HG02981 (cell line): ENCODE data around the gene ATP6V1G2.
"Not testable (repeated sequence)": the region's sequence is repeated elsewhere in the genome, so short reads cannot be mapped to it uniquely, and the experiment has no call there.

ENCODE experiments used
- ATAC-seq: cut with Tn5 transposase; IDR thresholded peaks from one replicate; pipeline ENCODE4 v1.9.1; 2021; ENCODE audit warnings: mild to moderate bottlenecking, moderate library complexity; ENCODE audit not compliant: unreplicated experiment

Gene ATP6V1G2

DNA sequence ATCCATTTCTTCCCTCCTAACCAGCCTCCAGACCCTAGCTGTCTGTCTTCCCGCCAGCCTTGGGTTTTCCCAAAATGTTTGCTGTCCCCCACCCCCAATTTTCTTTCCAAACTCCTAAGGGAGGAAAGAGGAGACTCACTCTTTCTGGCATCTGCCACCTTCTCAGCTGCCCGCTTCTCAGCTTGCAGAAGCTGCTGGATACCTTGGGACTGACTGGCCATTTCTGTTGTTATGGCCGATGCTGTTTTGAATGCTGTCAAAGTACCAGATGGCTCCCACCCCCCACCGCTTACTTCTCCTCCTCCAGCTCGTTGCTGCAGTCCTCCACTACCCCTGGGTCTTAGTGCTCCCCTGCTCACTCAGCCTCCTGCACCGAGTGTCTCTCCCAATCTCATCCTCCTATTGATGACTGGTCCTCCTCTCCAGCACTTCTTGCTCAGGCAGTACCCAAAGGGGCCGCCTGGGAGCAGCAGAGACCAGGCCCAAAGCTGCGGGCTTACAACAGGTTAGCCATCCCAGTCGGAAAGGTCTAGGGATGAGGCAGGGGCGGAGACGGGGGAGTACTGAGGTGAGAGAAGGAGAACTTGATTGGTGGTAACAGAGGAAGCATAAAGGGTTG lies at the start of gene ATP6V1G2:
ATP6V1G2 (minus strand) TSS at position 270 of the 619 bp plus-strand sequence; CDS start at position 221, 49 bp downstream.
- ATAC-seq = peak; percentile 34

GRCh38 chr6:31592396-31592771 lies 46.0 kb upstream of the ATP6V1G2 start:
- no peak for ATAC-seq

- not testable (repeated sequence) for ATAC-seq
Measured at GRCh38 chr6:31590691-31591090, 44.3 kb upstream of the ATP6V1G2 start.

DNA sequence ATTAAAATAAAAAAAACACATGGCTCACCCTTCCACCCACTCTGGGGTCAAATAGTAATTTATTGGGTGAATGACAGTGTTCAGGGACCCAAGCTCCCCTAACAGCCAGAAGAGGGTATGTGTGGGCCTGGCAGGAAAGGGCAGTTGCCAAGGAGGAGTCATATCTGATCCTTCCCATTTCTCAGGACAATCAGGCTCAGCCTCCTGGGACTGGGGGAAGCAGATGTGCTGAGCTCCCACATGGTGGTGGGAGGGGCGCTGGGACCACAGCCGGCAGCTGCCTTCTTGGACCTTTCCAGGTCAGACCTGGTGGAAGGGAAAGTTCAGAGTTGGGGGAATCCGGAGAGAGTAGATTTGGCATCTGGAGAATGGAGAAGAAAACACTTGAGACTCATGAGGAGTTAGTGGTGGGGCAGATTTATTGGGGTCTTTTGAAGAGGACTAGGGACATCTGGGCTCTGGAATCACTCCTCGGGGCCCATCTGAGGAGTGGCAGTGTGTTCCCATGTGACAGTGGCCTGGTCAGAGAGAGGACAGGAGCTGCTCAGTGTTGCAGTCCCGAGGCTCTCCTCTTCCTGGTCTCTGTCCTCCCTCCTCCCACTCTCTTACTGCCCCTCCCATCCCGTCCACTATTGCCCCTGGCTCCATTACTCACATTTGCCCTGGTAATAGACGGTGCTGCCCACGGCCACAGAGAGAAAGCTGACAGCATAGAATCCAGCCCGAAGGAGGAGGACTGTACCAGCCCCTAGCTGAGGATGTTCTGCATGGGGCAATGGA lies 42.7 kb upstream of the ATP6V1G2 start:
- no peak for ATAC-seq

- no peak for ATAC-seq
Measured at GRCh38 chr6:31587791-31588777, 41.7 kb upstream of the ATP6V1G2 start.

DNA sequence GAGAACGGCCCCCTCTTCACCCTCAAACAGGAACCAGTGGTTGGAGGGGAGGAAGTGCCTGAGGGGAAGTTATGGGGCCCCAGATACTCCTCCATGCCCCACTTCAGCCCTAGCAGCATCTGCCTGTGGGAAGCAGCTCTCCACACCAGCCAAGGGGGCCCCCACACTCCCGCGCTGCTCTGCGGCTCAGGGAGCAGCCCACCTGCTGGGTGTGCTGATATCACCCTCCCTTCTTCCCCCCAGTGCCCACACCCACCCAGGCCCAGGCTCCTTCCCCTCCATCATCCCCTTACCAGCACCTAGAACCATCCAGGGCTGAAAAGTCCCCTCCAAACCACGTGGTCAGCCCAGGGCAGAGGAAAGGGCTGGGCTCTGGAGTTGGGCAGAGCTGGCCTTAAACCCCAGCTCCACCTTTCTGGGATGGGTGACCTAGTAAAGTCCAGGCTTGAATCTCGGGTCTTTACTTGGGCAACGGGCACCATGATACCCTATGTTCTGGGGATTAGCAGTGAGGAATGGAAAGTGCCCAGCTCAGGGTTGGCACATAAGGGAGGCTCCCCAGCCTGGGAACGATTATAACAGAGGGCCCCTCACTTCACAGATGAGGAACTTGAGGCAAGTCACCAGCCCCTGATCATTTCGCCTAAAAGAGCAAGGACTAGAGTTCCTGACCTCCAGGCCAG lies 40.3 kb upstream of the ATP6V1G2 start:
- no peak for ATAC-seq

- no peak for ATAC-seq
Measured at GRCh38 chr6:31586008-31586407, 39.6 kb upstream of the ATP6V1G2 start, which contains the start of gene LST1. Gene LST1 (plus strand): TSS chr6:31586277. CDS start chr6:31587300, 1,023 bp downstream.

DNA sequence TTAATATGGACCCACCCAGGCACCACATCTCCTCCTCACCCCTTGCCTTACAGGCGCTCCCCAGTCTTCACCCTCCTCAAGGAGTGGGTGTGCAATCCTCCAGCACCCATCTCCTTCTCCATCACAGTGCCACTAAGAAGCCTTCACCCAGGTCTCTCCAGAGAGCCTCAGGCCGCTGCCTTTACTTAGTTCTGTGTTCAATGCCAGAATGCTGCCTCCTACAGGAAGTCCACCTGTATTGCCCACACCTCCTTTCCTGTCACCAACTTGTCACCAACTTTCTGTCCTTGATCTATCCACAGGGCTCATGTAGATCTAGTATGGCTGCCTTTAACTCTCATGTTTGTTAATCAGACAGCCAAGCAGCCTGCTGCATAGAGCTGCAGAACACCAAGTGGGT lies 39.1 kb upstream of the ATP6V1G2 start:
- no peak for ATAC-seq

DNA sequence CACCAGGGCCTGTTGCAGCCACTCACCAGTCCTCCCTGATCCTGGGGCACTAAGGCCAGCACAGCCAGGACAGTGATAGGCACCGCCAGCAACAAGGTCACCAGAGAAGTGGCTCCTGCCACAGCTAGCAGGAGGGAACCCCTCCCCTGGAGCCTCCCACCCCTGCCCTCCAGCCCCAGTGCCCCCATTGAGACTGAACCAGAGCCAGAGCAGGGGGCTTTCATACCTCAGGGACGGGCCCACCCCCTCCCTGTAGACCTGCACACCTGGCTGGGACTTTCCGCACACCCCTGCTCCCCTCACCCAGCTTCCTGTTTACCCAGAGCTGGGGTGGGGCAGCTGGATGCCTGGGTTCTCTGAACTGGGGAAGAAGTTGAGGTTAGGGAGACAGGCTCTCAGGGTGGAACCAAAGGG lies 35.8 kb upstream of the ATP6V1G2 start, which contains the start of gene LTB:
LTB (minus strand) TSS at position 195 of the 414 bp plus-strand sequence; CDS start at position 188, 7 bp downstream.
- ATAC-seq = no peak

- ATAC-seq = no peak
Measured at GRCh38 chr6:31581434-31582229, 35.2 kb upstream of the ATP6V1G2 start.

GRCh38 chr6:31580807-31581433 lies 34.5 kb upstream of the ATP6V1G2 start:
- peak; percentile 65 for ATAC-seq

DNA sequence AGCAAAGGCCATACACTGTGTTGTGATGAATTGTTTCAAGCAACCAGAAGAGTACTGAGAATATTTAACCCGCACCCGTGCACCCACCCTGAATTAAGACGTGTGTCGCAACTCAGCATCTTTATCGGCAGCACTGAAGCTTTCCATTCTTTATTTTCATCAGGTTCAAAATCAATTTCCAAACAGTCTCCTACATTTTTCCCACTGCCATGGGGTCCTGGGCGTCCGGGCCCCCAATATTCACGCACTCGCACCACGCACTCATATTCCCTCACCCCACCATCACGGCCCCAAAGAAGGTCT lies 34.0 kb upstream of the ATP6V1G2 start:
- no peak for ATAC-seq

- no peak for ATAC-seq
Measured at GRCh38 chr6:31579546-31580437, 33.4 kb upstream of the ATP6V1G2 start.

- ATAC-seq = no peak
Measured at GRCh38 chr6:31579119-31579505, 32.7 kb upstream of the ATP6V1G2 start.

DNA sequence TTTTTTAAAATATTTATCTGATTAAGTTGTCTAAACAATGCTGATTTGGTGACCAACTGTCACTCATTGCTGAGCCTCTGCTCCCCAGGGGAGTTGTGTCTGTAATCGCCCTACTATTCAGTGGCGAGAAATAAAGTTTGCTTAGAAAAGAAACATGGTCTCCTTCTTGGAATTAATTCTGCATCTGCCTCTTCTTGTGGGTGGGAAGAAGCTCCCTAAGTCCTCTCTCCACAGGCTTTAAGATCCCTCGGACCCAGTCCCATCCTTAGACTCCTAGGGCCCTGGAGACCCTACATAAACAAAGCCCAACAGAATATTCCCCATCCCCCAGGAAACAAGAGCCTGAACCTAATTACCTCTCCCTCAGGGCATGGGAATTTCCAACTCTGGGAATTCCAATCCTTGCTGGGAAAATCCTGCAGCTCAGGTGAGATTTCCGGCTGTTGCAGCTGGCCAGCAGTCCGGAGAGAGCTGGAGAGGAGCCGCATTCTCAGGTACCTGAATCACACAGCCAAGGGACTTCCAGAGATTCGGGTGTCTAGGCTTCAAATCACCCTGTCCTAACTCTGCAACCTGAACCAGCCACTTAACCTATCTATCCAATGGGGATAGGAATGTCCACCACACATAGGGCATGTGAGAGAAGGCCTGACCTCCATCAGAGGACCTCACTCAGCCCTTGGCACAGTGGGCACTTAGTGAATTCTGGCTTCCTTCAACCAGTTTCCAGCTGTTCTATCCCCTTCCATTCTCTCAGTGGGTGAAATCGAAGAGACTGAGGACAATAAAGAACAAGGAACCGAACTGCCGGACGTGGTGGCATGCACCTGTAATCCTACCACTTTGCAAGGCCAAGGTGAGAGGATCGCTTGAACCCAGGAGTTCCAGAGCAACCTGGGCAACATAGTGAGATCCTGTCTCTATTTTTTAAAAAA lies 32.0 kb upstream of the ATP6V1G2 start:
- ATAC-seq = no peak

- ATAC-seq = no peak
Measured at GRCh38 chr6:31577579-31577966, 31.2 kb upstream of the ATP6V1G2 start.

- ATAC-seq = no peak
Measured at GRCh38 chr6:31576897-31577578, 30.6 kb upstream of the ATP6V1G2 start.
